HEK293 (cell line): ENCODE data around the gene C11orf71.

Experiments
- CTCF ChIA-PET: fragments of 350-600 bp; formaldehyde crosslinking; extraction: SDS; loops from one replicate; lab custom pipeline; 2021; ENCODE audit warnings: antibody characterized with exemption; lab: Yijun Ruan, JAX
- POLR2A ChIA-PET: fragments of 300-600 bp; formaldehyde crosslinking; extraction: SDS; loops from one replicate; lab custom pipeline; 2020; ENCODE audit warnings: antibody characterized with exemption, inconsistent platforms; lab: Yijun Ruan, JAX
- H3K27ac ChIP-seq: fragments of 200-500 bp; sonication (Bioruptor generic); 2 replicates; pipeline ENCODE4 v1.5.1; 2014; ENCODE audit warnings: low read depth, low read length, control low read depth, inconsistent platforms; ENCODE audit errors: extremely low read depth
- H3K36me3 ChIP-seq, 2 experiments: fragments of 200-500 bp in 1 of 2; sonication (Bioruptor generic) in 1 of 2; 1 replicate in 1 of 2; 2 replicates in 1 of 2; pipeline ENCODE4 v1.5.1; 2014 to 2017; ENCODE audit warnings: inconsistent platforms in 2 of 2, low read length in 2 of 2; ENCODE audit not compliant: control insufficient read depth in 2 of 2, insufficient read depth in 1 of 2
- H3K4me1 ChIP-seq: fragments of 200-500 bp; sonication (Bioruptor generic); 2 replicates; pipeline ENCODE4 v1.5.1; 2014; ENCODE audit warnings: mild to moderate bottlenecking, low read length, inconsistent platforms; ENCODE audit not compliant: control insufficient read depth, insufficient read depth
- H3K4me3 ChIP-seq: 2 replicates; pipeline ENCODE4 v1.5.1; 2011; ENCODE audit warnings: low read depth, mild to moderate bottlenecking, control low read depth, low read length, moderate library complexity
- H3K9me3 ChIP-seq: fragments of 200-500 bp; sonication (Bioruptor generic); 2 replicates; pipeline ENCODE4 v1.5.1; 2014; ENCODE audit warnings: low read depth, low read length, inconsistent platforms; ENCODE audit not compliant: control insufficient read depth, insufficient read depth
- ELK4 ChIP-seq: IDR thresholded peaks from 2 replicates; pipeline ENCODE4 v1.6.1; 2011; ENCODE audit warnings: mild to moderate bottlenecking, low read depth, low read length, borderline replicate concordance
- GFI1B ChIP-seq: fragments of 450-650 bp; formaldehyde crosslinking; IDR thresholded peaks from 2 replicates; pipeline ENCODE4 v1.5.1; 2016; ENCODE audit warnings: missing biosample characterization, missing genetic modification characterization
- GLI2 ChIP-seq: fragments of 450-650 bp; formaldehyde crosslinking; IDR thresholded peaks from 2 replicates; pipeline ENCODE4; 2017; ENCODE audit warnings: missing biosample characterization, missing genetic modification characterization, low read depth, borderline replicate concordance
- IKZF3 ChIP-seq: fragments of 450-650 bp; IDR thresholded peaks from 2 replicates; pipeline ENCODE4 v1.5.0; 2018; ENCODE audit warnings: missing biosample characterization, mild to moderate bottlenecking, missing genetic modification characterization, moderate library complexity
- ZBTB17 ChIP-seq: fragments of 450-650 bp; formaldehyde crosslinking; IDR thresholded peaks from 2 replicates; pipeline ENCODE4 v1.5.1; 2016; ENCODE audit warnings: missing biosample characterization, missing genetic modification characterization
- ZFP69B ChIP-seq: fragments of 450-650 bp; formaldehyde crosslinking; IDR thresholded peaks from 2 replicates; pipeline ENCODE4 v1.5.1; 2016; ENCODE audit warnings: missing biosample characterization, missing genetic modification characterization
- ZNF133 ChIP-seq: fragments of 450-650 bp; formaldehyde crosslinking; IDR thresholded peaks from 2 replicates; pipeline ENCODE4 v1.5.1; 2016; ENCODE audit warnings: missing biosample characterization, missing genetic modification characterization
- ZNF184 ChIP-seq: fragments of 450-650 bp; IDR thresholded peaks from 2 replicates; pipeline ENCODE4 v1.5.1; 2018; ENCODE audit warnings: missing biosample characterization, mild to moderate bottlenecking, missing genetic modification characterization
- ZNF211 ChIP-seq: fragments of 450-650 bp; formaldehyde crosslinking; IDR thresholded peaks from 2 replicates; pipeline ENCODE4 v1.5.1; 2016; ENCODE audit warnings: low read depth, missing biosample characterization, missing genetic modification characterization
- ZNF292 ChIP-seq: fragments of 450-650 bp; formaldehyde crosslinking; IDR thresholded peaks from 2 replicates; pipeline ENCODE4 v1.5.1; 2016; ENCODE audit warnings: low read depth, missing biosample characterization, missing genetic modification characterization, borderline replicate concordance
- ZNF302 ChIP-seq: fragments of 450-650 bp; formaldehyde crosslinking; IDR thresholded peaks from 2 replicates; pipeline ENCODE4 v1.5.1; 2016; ENCODE audit warnings: missing biosample characterization, missing genetic modification characterization, low read depth
- ZNF354C ChIP-seq: fragments of 450-650 bp; formaldehyde crosslinking; IDR thresholded peaks from 2 replicates; pipeline ENCODE4 v1.5.1; 2016; ENCODE audit warnings: missing biosample characterization, missing genetic modification characterization, low read depth, borderline replicate concordance
- ZNF473 ChIP-seq: fragments of 450-650 bp; formaldehyde crosslinking; IDR thresholded peaks from 2 replicates; pipeline ENCODE4 v1.5.1; 2017; ENCODE audit warnings: missing biosample characterization, missing genetic modification characterization
- ZNF501 ChIP-seq: fragments of 450-650 bp; formaldehyde crosslinking; IDR thresholded peaks from 2 replicates; pipeline ENCODE4 v1.5.1; 2016; ENCODE audit warnings: missing biosample characterization, missing genetic modification characterization
- ZNF544 ChIP-seq: fragments of 450-650 bp; formaldehyde crosslinking; IDR thresholded peaks from 2 replicates; pipeline ENCODE4 v1.5.0; 2017; ENCODE audit warnings: missing biosample characterization, missing genetic modification characterization
- ZNF639 ChIP-seq: fragments of 450-650 bp; formaldehyde crosslinking; IDR thresholded peaks from 2 replicates; pipeline ENCODE4 v1.5.1; 2016; ENCODE audit warnings: missing biosample characterization, missing genetic modification characterization
- ZNF776 ChIP-seq: fragments of 450-650 bp; formaldehyde crosslinking; IDR thresholded peaks from 2 replicates; pipeline ENCODE4 v1.5.0; 2017; ENCODE audit warnings: missing biosample characterization, missing genetic modification characterization, borderline replicate concordance
- TF ChIP-seq, protein P1 (sequence below): fragments of 450-650 bp; formaldehyde crosslinking; IDR thresholded peaks from 2 replicates; pipeline ENCODE4 v1.5.1; 2016; ENCODE audit warnings: missing biosample characterization, missing genetic modification characterization, borderline replicate concordance
- TF ChIP-seq, protein P2 (sequence below): fragments of 450-650 bp; formaldehyde crosslinking; IDR thresholded peaks from 2 replicates; pipeline ENCODE4 v1.5.1; 2016; ENCODE audit warnings: missing biosample characterization, missing genetic modification characterization
- TF ChIP-seq, protein P3 (sequence below): fragments of 450-650 bp; formaldehyde crosslinking; IDR thresholded peaks from 2 replicates; pipeline ENCODE4 v1.5.1; 2016; ENCODE audit warnings: missing biosample characterization, missing genetic modification characterization

The C11orf71 gene

DNA sequence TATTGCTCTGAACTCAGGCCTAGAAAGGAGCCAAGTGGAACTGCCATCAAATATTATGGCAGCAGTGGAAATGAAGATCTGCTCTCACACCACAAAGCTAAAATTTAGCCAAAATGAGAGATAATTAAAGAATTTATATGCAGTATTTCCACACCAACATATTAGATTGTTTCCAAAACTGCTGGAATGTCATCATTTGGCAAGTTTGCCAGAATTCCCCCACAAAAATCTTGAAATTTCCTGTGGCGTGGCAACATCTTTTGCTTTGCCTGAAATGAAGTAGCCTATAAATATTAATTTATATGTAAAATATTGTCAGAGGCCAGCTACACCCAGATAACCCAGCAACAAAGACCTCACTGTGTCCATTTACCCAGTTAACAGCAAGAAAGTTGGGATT, 13.8 kb downstream of the C11orf71 start (continued):
- TF ChIP-seq ZFP69B (no peak), GFI1B (tag by site-specific recombination) (no peak), ZNF184 (tag by site-specific recombination) (no peak), ZNF473 (tag by site-specific recombination) (no peak), ZNF544 (no peak), ZNF501 (no peak), ZNF639 (tag by site-specific recombination) (no peak), ZNF776 (tag by site-specific recombination) (no peak), ZBTB17 (no peak), ELK4 (no peak)
- TF ChIP-seq, protein P1, sequence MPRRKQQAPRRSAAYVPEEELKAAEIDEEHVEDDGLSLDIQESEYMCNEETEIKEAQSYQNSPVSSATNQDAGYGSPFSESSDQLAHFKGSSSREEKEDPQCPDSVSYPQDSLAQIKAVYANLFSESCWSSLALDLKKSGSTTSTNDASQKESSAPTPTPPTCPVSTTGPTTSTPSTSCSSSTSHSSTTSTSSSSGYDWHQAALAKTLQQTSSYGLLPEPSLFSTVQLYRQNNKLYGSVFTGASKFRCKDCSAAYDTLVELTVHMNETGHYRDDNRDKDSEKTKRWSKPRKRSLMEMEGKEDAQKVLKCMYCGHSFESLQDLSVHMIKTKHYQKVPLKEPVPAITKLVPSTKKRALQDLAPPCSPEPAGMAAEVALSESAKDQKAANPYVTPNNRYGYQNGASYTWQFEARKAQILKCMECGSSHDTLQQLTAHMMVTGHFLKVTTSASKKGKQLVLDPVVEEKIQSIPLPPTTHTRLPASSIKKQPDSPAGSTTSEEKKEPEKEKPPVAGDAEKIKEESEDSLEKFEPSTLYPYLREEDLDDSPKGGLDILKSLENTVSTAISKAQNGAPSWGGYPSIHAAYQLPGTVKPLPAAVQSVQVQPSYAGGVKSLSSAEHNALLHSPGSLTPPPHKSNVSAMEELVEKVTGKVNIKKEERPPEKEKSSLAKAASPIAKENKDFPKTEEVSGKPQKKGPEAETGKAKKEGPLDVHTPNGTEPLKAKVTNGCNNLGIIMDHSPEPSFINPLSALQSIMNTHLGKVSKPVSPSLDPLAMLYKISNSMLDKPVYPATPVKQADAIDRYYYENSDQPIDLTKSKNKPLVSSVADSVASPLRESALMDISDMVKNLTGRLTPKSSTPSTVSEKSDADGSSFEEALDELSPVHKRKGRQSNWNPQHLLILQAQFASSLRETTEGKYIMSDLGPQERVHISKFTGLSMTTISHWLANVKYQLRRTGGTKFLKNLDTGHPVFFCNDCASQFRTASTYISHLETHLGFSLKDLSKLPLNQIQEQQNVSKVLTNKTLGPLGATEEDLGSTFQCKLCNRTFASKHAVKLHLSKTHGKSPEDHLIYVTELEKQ (tag by site-specific recombination), result no peak
- TF ChIP-seq, protein P2, sequence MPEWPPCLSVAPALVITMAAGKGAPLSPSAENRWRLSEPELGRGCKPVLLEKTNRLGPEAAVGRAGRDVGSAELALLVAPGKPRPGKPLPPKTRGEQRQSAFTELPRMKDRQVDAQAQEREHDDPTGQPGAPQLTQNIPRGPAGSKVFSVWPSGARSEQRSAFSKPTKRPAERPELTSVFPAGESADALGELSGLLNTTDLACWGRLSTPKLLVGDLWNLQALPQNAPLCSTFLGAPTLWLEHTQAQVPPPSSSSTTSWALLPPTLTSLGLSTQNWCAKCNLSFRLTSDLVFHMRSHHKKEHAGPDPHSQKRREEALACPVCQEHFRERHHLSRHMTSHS (tag by site-specific recombination), result no peak

- H3K27ac ChIP-seq, result no peak overlapping the region
- no peaks in the 10 kb centered on the region for H3K4me1 ChIP-seq
These were observed 14.2 kb downstream of the C11orf71 start for GRCh38 chr11:114386131-114386530.

More at GRCh38 chr11:114386131-114386530, 14.2 kb downstream of the C11orf71 start:
- Histone ChIP-seq H3K4me3 (no peak overlapping the region), H3K9me3 (no peaks in the 10 kb centered on the region), H3K36me3 (no peaks in the 10 kb centered on the region)
- no peak for TF ChIP-seq ZNF292 (tag by site-specific recombination)
- TF ChIP-seq GLI2 (tag by site-specific recombination), result no peak
- no peak for TF ChIP-seq ZNF354C (tag by site-specific recombination)
- TF ChIP-seq ZNF501, result no peak
- TF ChIP-seq ZNF133 (tag by site-specific recombination), result no peak
- TF ChIP-seq ZNF302, result no peak
- TF ChIP-seq IKZF3 (tag by site-specific recombination), result no peak
- TF ChIP-seq ZNF211, result no peak
- TF ChIP-seq, protein P3, sequence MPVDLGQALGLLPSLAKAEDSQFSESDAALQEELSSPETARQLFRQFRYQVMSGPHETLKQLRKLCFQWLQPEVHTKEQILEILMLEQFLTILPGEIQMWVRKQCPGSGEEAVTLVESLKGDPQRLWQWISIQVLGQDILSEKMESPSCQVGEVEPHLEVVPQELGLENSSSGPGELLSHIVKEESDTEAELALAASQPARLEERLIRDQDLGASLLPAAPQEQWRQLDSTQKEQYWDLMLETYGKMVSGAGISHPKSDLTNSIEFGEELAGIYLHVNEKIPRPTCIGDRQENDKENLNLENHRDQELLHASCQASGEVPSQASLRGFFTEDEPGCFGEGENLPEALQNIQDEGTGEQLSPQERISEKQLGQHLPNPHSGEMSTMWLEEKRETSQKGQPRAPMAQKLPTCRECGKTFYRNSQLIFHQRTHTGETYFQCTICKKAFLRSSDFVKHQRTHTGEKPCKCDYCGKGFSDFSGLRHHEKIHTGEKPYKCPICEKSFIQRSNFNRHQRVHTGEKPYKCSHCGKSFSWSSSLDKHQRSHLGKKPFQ, result no peak
- ChIA-PET POLR2A (no interaction called here), CTCF (interaction anchor here (0.9 to 1.2 kb wide), 2 partner anchors 46 to 105 kb away, joined by 3 to 5 read pairs; no protein-coding TSS in a partner anchor)
